ENCODE measurements around the gene PCDH9.

Gene PCDH9

GRCh38 chr13:67042556-67042955, 187.6 kb downstream of the PCDH9 start:
- DNase-seq (ENCODE audit: low read depth in 3 of 3, low spot score in 1 of 3): no peak

- DNase-seq (ENCODE audit: low read depth in 3 of 3, low spot score in 1 of 3): no peak
Observed at GRCh38 chr13:67036699-67037457, 193.3 kb downstream of the PCDH9 start.

- no peak for DNase-seq (ENCODE audit: low read depth in 3 of 3, low spot score in 1 of 3)
Observed at GRCh38 chr13:67033170-67033569, 197.0 kb downstream of the PCDH9 start.

GRCh38 chr13:67023130-67023876, 206.8 kb downstream of the PCDH9 start:
- DNase-seq (ENCODE audit: low read depth in 3 of 3, low spot score in 1 of 3): no peak

GRCh38 chr13:67018775-67019174, 211.4 kb downstream of the PCDH9 start:
- DNase-seq (ENCODE audit: low read depth in 3 of 3, low spot score in 1 of 3): no peak

GRCh38 chr13:67017276-67017675, 212.9 kb downstream of the PCDH9 start:
- no peak for DNase-seq (ENCODE audit: low read depth in 3 of 3, low spot score in 1 of 3)

- DNase-seq (ENCODE audit: low read depth in 3 of 3, low spot score in 1 of 3): no peak
Observed at GRCh38 chr13:67015976-67016600, 214.0 kb downstream of the PCDH9 start.

GRCh38 chr13:67014399-67014798, 215.7 kb downstream of the PCDH9 start:
- DNase-seq (ENCODE audit: low read depth in 3 of 3, low spot score in 1 of 3): no peak

- no peak for DNase-seq (ENCODE audit: low read depth in 3 of 3, low spot score in 1 of 3)
Observed at GRCh38 chr13:67013709-67014108, 216.4 kb downstream of the PCDH9 start.

- DNase-seq (ENCODE audit: low read depth in 3 of 3, low spot score in 1 of 3): no peak
Observed at GRCh38 chr13:67008075-67008668, 222.0 kb downstream of the PCDH9 start.

- no peak for DNase-seq (ENCODE audit: low read depth in 3 of 3, low spot score in 1 of 3)
Observed at GRCh38 chr13:67004511-67004910, 225.6 kb downstream of the PCDH9 start.

- DNase-seq (ENCODE audit: low read depth in 3 of 3, low spot score in 1 of 3): no peak
Observed at GRCh38 chr13:67003743-67004142, 226.4 kb downstream of the PCDH9 start.

GRCh38 chr13:67001363-67001762, 228.8 kb downstream of the PCDH9 start:
- DNase-seq (ENCODE audit: low read depth in 3 of 3, low spot score in 1 of 3): no peak

- DNase-seq (ENCODE audit: low read depth in 3 of 3, low spot score in 1 of 3): no peak
Observed at GRCh38 chr13:66996503-66996902, 233.6 kb downstream of the PCDH9 start.

- no peak for DNase-seq (ENCODE audit: low read depth in 3 of 3, low spot score in 1 of 3)
Observed at GRCh38 chr13:66995203-66995611, 234.9 kb downstream of the PCDH9 start.

GRCh38 chr13:66994517-66995202, 235.5 kb downstream of the PCDH9 start:
- DNase-seq (ENCODE audit: low read depth in 3 of 3, low spot score in 1 of 3): no peak

GRCh38 chr13:66994097-66994496, 236.0 kb downstream of the PCDH9 start:
- DNase-seq (ENCODE audit: low read depth in 3 of 3, low spot score in 1 of 3): no peak

GRCh38 chr13:66992719-66993118, 237.4 kb downstream of the PCDH9 start:
- DNase-seq (ENCODE audit: low read depth in 3 of 3, low spot score in 1 of 3): no peak

- no peak for DNase-seq (ENCODE audit: low read depth in 3 of 3, low spot score in 1 of 3)
Observed at GRCh38 chr13:66992183-66992582, 238.0 kb downstream of the PCDH9 start.

GRCh38 chr13:66984241-66984640, 245.9 kb downstream of the PCDH9 start:
- no peak for DNase-seq (ENCODE audit: low read depth in 3 of 3, low spot score in 1 of 3)

- DNase-seq (ENCODE audit: low read depth in 3 of 3, low spot score in 1 of 3): no peak
Observed at GRCh38 chr13:66981912-66982311, 248.2 kb downstream of the PCDH9 start.

All from stimulated activated CD4-positive, alpha-beta T cell treated with anti-CD3 and anti-CD28 coated beads, TNF-alpha, amount 100 ng/mL, for 1 hour (primary cell).